HG02938 (cell line): Measurements from ENCODE around the gene BTBD16.

ENCODE experiments used
- ATAC-seq: cut with Tn5 transposase; IDR thresholded peaks from one replicate; pipeline ENCODE4 v1.9.1; 2021; ENCODE audit warnings: mild to moderate bottlenecking, moderate library complexity; ENCODE audit not compliant: unreplicated experiment

The BTBD16 gene

GRCh38 chr10:122308417-122309141 lies 37.5 kb downstream of the BTBD16 start:
- ATAC-seq, result no peak

GRCh38 chr10:122310311-122311050 lies 39.4 kb downstream of the BTBD16 start:
- ATAC-seq, result no peak

- no peak for ATAC-seq
Observed at GRCh38 chr10:122311051-122311410, 39.9 kb downstream of the BTBD16 start.

GRCh38 chr10:122311716-122312115 lies 40.6 kb downstream of the BTBD16 start:
- ATAC-seq, result no peak

- no peak for ATAC-seq
Observed at GRCh38 chr10:122316224-122316884, 45.3 kb downstream of the BTBD16 start.

- no peak for ATAC-seq
Observed at GRCh38 chr10:122321960-122322359, 50.9 kb downstream of the BTBD16 start.

- no peak for ATAC-seq
Observed at GRCh38 chr10:122323189-122323588, 52.1 kb downstream of the BTBD16 start.

- no peak for ATAC-seq
Observed at GRCh38 chr10:122323941-122324675, 53.0 kb downstream of the BTBD16 start.

- ATAC-seq, result no peak
Observed at GRCh38 chr10:122325235-122325634, 54.1 kb downstream of the BTBD16 start.

GRCh38 chr10:122326385-122326784 lies 55.3 kb downstream of the BTBD16 start:
- ATAC-seq, result no peak

- no peak for ATAC-seq
Observed at GRCh38 chr10:122326806-122327205, 55.7 kb downstream of the BTBD16 start.

- ATAC-seq, result no peak
Observed at GRCh38 chr10:122327237-122328206, 56.4 kb downstream of the BTBD16 start.

- no peak for ATAC-seq
Observed at GRCh38 chr10:122328676-122329075, 57.6 kb downstream of the BTBD16 start.

- ATAC-seq, result no peak
Observed at GRCh38 chr10:122329416-122329815, 58.3 kb downstream of the BTBD16 start.

- ATAC-seq, result no peak
Observed at GRCh38 chr10:122331100-122331499, 60.0 kb downstream of the BTBD16 start.

- ATAC-seq, result no peak
Observed at GRCh38 chr10:122331615-122332446, 60.7 kb downstream of the BTBD16 start.

GRCh38 chr10:122333037-122333436 lies 61.9 kb downstream of the BTBD16 start:
- ATAC-seq, result no peak

- no peak for ATAC-seq
Observed at GRCh38 chr10:122336332-122336731, 65.2 kb downstream of the BTBD16 start.

GRCh38 chr10:122336961-122337360 lies 65.9 kb downstream of the BTBD16 start:
- ATAC-seq, result no peak
